Heart right ventricle (tissue), 16 donors: ENCODE results near the gene CDC42BPG. TPM values are rescaled to one million over a fixed set of nuclear protein-coding genes. Genes with fewer than 3 reads are reported as not detected.

Source experiments
- ATAC-seq, 8 donors: fragments of 200-7000 bp; cut with Tn5 transposase; one replicate each; pipeline ENCODE4 v1.9.1; 2020; ENCODE audit warnings: mild to moderate bottlenecking in 8 of 8, moderate library complexity in 8 of 8, moderate number of reproducible peaks in 1 of 8
- DNase-seq, 2 donors: peaks; one replicate each; pipeline ENCODE4 v3.0.0-alpha.2; 2020
- H3K27ac ChIP-seq, 10 donors: fragments of 200-600 bp; sonication (generic) in 2 of 10; one replicate each; pipeline versions ENCODE4 v1.5.0 to v1.8.0; 2020 to 2022; ENCODE audit warnings: mild to moderate bottlenecking in 3 of 10
- H3K27me3 ChIP-seq, 7 donors: fragments of 200-600 bp; one replicate each; pipeline ENCODE4 v1.8.0; 2021 to 2022; ENCODE audit warnings: mild to moderate bottlenecking in 2 of 7
- H3K36me3 ChIP-seq, 9 donors: fragments of 200-600 bp; sonication (generic) in 1 of 9; one replicate each; pipeline versions ENCODE4 v1.5.0 to v1.8.0; 2020 to 2022; ENCODE audit warnings: mild to moderate bottlenecking in 2 of 9
- H3K4me1 ChIP-seq, 9 donors: fragments of 200-600 bp; sonication (generic) in 1 of 9; one replicate each; pipeline versions ENCODE4 v1.5.0 to v1.8.0; 2020 to 2022; ENCODE audit warnings: mild to moderate bottlenecking in 4 of 9
- H3K4me3 ChIP-seq, 10 donors: fragments of 200-600 bp; sonication (generic) in 2 of 10; one replicate each; pipeline versions ENCODE4 v1.5.0 to v1.8.0; 2020 to 2022; ENCODE audit warnings: mild to moderate bottlenecking in 7 of 10, moderate library complexity in 2 of 10
- H3K9me3 ChIP-seq, 11 donors: fragments of 200-600 bp in 10 of 11; sonication (generic) in 2 of 11; one replicate each; pipeline versions ENCODE4 v1.5.0 to v1.8.0; 2013 to 2022; ENCODE audit warnings: mild to moderate bottlenecking in 2 of 11, control low read depth in 1 of 11, moderate library complexity in 1 of 11
- WGBS, 2 donors: extraction: QIAGEN DNeasy Blood & Tissue Kit; methylation state at CpG; one replicate each; pipeline ENCODE4 v1.1.7; 2013; ENCODE audit warnings: inconsistent platforms in 1 of 2; 5-methylcytosine and 5-hydroxymethylcytosine counted together
- intact Hi-C, 10 donors: fragments of 100-400 bp; cut with DNase I; formaldehyde crosslinking; loops; one replicate each; pipeline versions ENCODE4 v1.11.1 to v1.14.2; 2022
- polyA plus RNA-seq, 2 donors: library from polyadenylated mRNA; stranded (reverse); fragments of 200-250 nt; gene quantifications; one replicate each; pipeline ENCODE4 v1.2.3, GENCODE V29; 2013
- total RNA-seq, 10 donors: library from RNA; stranded (reverse); fragmentation: NEBNext Ultra II Directional in 3 of 10; extraction: Animal tissue kit (Norgen Biotek cat#: 25700) in 3 of 10; gene quantifications; one replicate each; pipeline versions ENCODE4 v1.2.1 to v1.2.4, GENCODE V29; 2021 to 2023
- TF ChIP-seq, protein P1 (sequence below), 9 donors: fragments of 200-600 bp; sonication (generic) in 2 of 9; IDR thresholded peaks; one replicate each; pipeline versions ENCODE4 v1.5.0 to v1.8.0; 2021 to 2022; ENCODE audit warnings: antibody characterized with exemption in 9 of 9, mild to moderate bottlenecking in 5 of 9, moderate library complexity in 1 of 9
- donor health status: Arrhythmogenic right ventricular cardiomyopathy.
- donor health status: ischemic (EF 13 %, LVEDD 7.1; RV severe dilation, severe dysfunction).
- donor health status: healthy with polysubstance abuse.
- donor health status: DM: no; HTN: yes; CAD: no.
- donor health status: DM: no; HTN: no; CAD: no.
- donor health status: ischemic (EF 25% LVEDD 6.9; RV normal size, moderate dysfunction).
- donor health status: ischemic (EF 25% LVEDD 5.7; RV mildly dilated, moderate dysfunction).
- donor health status: healthy.
- donor health status: DM: yes; HTN: yes; CAD: no.
- donor health status: Ischemic cardiomyopathy.
- donor health status: ischemic (EF 35%, LVEDD 5.7; RV mildly dilated, moderate dysfunction).
- donor health status: nonischemic (EF 11% LVEDD 7.7; RV severe dilation, severe dysfunction).
- donor health status: DM: yes; HTN: yes; CAD: no.
- donor health status: PGD.
- donor health status: ischemic (EF 29% LVEDD 5.4; RV normal size, mild dysfunction).
- donor health status: nonischemic (EF 23%, LVEDD 6.1; RV moderate dilation, normal function).

The CDC42BPG gene
- total and polyA plus RNA-seq, 12 donors: 0.04 to 1.3 (median 0.27) TPM

DNA sequence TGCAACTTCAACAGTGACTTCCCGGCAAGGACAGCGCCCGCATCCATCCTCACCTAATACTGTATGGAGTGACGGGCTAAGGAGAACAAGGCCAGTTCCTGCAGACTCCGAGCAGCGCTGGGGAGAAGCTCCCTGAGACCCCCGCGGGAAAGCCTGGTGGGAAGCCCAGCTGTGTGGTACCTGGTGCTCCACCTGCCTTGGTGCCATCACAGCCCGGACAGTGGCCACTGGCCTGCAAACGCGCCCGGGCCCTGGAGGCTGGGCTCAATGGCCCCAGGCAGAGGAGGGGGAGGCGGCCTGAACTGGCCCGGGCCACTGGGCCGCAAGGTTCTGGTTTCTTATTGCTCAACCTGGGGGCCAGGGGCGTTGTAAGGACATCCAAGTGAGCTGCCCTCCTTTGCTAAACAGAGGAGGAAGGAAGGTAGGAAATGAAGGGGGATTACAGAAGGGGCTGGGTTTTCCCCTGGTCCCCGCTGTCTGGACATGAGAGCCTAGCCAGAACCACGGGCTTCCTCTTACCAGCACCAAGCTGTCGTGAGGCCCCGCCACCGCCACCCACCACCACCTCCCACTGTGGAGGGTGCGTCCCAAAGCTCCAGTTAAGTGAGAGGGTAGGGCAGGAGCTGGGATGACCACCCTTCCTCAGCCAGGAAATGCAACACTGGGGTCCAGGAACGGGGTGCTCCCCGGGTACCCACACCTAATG lies 8.5 kb upstream of the CDC42BPG start:
- no peaks in the 10 kb centered on the region for H3K9me3 ChIP-seq
- TF ChIP-seq, protein P1, sequence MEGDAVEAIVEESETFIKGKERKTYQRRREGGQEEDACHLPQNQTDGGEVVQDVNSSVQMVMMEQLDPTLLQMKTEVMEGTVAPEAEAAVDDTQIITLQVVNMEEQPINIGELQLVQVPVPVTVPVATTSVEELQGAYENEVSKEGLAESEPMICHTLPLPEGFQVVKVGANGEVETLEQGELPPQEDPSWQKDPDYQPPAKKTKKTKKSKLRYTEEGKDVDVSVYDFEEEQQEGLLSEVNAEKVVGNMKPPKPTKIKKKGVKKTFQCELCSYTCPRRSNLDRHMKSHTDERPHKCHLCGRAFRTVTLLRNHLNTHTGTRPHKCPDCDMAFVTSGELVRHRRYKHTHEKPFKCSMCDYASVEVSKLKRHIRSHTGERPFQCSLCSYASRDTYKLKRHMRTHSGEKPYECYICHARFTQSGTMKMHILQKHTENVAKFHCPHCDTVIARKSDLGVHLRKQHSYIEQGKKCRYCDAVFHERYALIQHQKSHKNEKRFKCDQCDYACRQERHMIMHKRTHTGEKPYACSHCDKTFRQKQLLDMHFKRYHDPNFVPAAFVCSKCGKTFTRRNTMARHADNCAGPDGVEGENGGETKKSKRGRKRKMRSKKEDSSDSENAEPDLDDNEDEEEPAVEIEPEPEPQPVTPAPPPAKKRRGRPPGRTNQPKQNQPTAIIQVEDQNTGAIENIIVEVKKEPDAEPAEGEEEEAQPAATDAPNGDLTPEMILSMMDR (IDR thresholded peaks at IDR 0.05): no peak
- peak overlapping the region in 2 of 10 donors; percentile 6 to 20 for H3K4me3 ChIP-seq
- peak overlapping the region; percentile 36 to 96 (median 87) for H3K27ac ChIP-seq
- no peak for DNase-seq
- H3K27me3 ChIP-seq: no peaks in the 10 kb centered on the region
- H3K4me1 ChIP-seq: peaks cover 55 to 100% (median 100%) of the 10 kb centered on the region in 9 donors
- 73 to 75% methylated on average over 24 of the region's 24 CpGs for WGBS, 2 donors
- peaks cover 0 to 61% (median 9%) of the 10 kb centered on the region in 9 donors for H3K36me3 ChIP-seq
- intact Hi-C loops: no loop called here
- ATAC-seq: no peak

DNA sequence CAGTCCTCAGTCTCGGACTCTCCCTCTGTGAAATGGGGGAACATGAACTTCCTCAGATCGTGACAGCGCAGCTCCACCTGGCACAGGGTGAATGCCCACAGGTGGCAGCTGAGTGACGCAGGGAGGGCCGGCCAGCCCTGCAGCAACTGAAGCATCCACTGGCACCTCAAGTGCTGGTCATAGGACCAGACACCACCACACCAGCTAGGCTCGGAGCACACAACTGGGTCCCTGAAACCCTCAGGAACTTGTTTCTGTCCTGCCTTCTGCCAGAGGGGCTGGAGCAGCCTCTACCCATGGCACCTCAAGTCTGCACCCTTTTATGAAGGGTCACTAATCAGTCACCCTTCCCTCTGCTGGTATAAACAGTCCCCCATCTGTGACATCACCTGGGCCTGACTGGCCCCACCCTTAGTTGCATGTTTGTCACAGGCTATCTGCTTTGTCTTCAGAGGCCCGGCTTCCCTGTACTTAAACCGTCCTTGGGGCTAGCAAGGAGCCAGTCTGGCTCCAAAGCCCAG lies 7.4 kb upstream of the CDC42BPG start:
- DNase-seq: no peak
- ATAC-seq: no peak
- Histone ChIP-seq H3K4me3 (no peak overlapping the region), H3K4me1 (peaks cover 57 to 100% (median 98%) of the 10 kb centered on the region in 9 donors), H3K27me3 (no peaks in the 10 kb centered on the region), H3K36me3 (peaks cover 0 to 50% (median 9%) of the 10 kb centered on the region in 9 donors), H3K9me3 (no peaks in the 10 kb centered on the region), H3K27ac (peak overlapping the region in 9 of 10 donors; percentile 62 to 96 (median 90))
- intact Hi-C loops: no loop called here
- WGBS, 2 donors: 82 to 84% methylated on average over 8 of the region's 8 CpGs
- TF ChIP-seq, protein P1 (IDR thresholded peaks at IDR 0.05): no peak

DNA sequence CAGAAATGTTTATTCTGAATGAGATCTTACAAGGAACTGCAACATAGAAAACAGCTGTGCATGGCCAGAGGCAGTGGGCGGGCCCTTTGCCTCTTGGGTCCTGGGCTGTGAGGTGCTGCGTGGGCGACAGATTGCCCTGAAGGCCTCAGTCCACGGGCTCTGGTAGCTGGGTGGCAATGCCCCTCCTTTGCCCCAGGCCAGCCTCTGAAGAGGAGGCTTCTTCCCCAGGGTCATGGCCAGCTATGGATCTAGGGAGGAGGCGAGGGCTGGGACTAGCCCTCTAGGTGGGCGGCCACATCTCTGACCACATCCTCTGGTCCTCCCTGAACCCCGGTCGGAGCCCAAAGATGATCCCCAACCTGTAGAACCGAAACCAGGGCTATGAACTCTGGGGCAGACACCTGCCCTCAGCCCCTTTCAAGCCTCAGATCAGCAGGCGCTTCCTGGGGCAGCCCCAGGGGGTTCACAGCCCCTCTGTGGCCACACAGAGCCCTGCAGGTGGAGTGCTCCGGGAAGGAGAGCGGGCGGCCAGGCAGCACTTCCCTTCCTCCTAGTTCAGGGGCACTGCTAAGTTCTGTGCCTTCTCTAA lies 6.6 kb upstream of the CDC42BPG start:
- 50 to 61% methylated on average over 13 of the region's 13 CpGs for WGBS, 2 donors
- intact Hi-C loops: no loop called here
- peaks cover 49 to 93% (median 90%) of the 10 kb centered on the region in 9 donors for H3K4me1 ChIP-seq

More for the DNA sequence above, 6.6 kb upstream of the CDC42BPG start:
- ATAC-seq: no peak
- TF ChIP-seq, protein P1 (IDR thresholded peaks at IDR 0.05): no peak
- no peak for DNase-seq
- H3K9me3 ChIP-seq: no peaks in the 10 kb centered on the region
- H3K27ac ChIP-seq: peak overlapping the region; percentile 29 to 96 (median 87)
- H3K27me3 ChIP-seq: no peaks in the 10 kb centered on the region
- H3K4me3 ChIP-seq: no peak overlapping the region
- peaks cover 0 to 42% (median 9%) of the 10 kb centered on the region in 9 donors for H3K36me3 ChIP-seq
